GM21367 (cell line): ENCODE measurements around the gene PSME3IP1.
A peak's percentile ranks its signal among the peaks of the same experiment; 100 is the strongest.
"Not testable (repeated sequence)": the region's sequence is repeated elsewhere in the genome, so short reads cannot be mapped to it uniquely, and the experiment has no call there.

Experiments
- ATAC-seq: cut with Tn5 transposase; IDR thresholded peaks from one replicate; pipeline ENCODE4 v1.9.1; 2021; ENCODE audit not compliant: unreplicated experiment

PSME3IP1 gene

GRCh38 chr16:57185945-57186871, at the start of gene PSME3IP1, which contains the start of gene RSPRY1:
TSS of gene PSME3IP1 (minus strand) at chr16:57186039. CDS start at chr16:57173854, 12,185 bp downstream.
TSS of gene RSPRY1 (plus strand) at chr16:57186329. CDS start at chr16:57204659, 18,330 bp downstream.
- peak; percentile 81 for ATAC-seq

GRCh38 chr16:57235128-57236021, 49.5 kb upstream of the PSME3IP1 start:
- ATAC-seq, result no peak

GRCh38 chr16:57234707-57235092, 48.9 kb upstream of the PSME3IP1 start:
- ATAC-seq, result no peak

GRCh38 chr16:57233944-57234706, 48.3 kb upstream of the PSME3IP1 start:
- no peak for ATAC-seq

- no peak for ATAC-seq
Observed at GRCh38 chr16:57231821-57232350, 46.0 kb upstream of the PSME3IP1 start.

GRCh38 chr16:57229079-57229478, 43.2 kb upstream of the PSME3IP1 start:
- ATAC-seq, result no peak

GRCh38 chr16:57226701-57227621, 41.1 kb upstream of the PSME3IP1 start:
- no peak for ATAC-seq

- ATAC-seq, result no peak
Observed at GRCh38 chr16:57225978-57226377, 40.1 kb upstream of the PSME3IP1 start.

- no peak for ATAC-seq
Observed at GRCh38 chr16:57224651-57225335, 39.0 kb upstream of the PSME3IP1 start.

- ATAC-seq, result no peak
Observed at GRCh38 chr16:57223057-57223456, 37.2 kb upstream of the PSME3IP1 start.

- no peak for ATAC-seq
Observed at GRCh38 chr16:57216968-57217367, 31.1 kb upstream of the PSME3IP1 start.

- no peak for ATAC-seq
Observed at GRCh38 chr16:57213462-57213861, 27.6 kb upstream of the PSME3IP1 start.

GRCh38 chr16:57209780-57210179, 23.9 kb upstream of the PSME3IP1 start:
- ATAC-seq, result no peak

- no peak for ATAC-seq
Observed at GRCh38 chr16:57208926-57209325, 23.1 kb upstream of the PSME3IP1 start.

- ATAC-seq, result no peak
Observed at GRCh38 chr16:57204675-57205074, 18.8 kb upstream of the PSME3IP1 start.

- ATAC-seq, result no peak
Observed at GRCh38 chr16:57203451-57203850, 17.6 kb upstream of the PSME3IP1 start.

GRCh38 chr16:57202095-57202886, 16.5 kb upstream of the PSME3IP1 start:
- ATAC-seq, result no peak

GRCh38 chr16:57200926-57201325, 15.1 kb upstream of the PSME3IP1 start:
- ATAC-seq, result not testable (repeated sequence)
